SU-DHL-6 (cell line): ENCODE results near the gene SINHCAF.
"Not testable (repeated sequence)": the region's sequence is repeated elsewhere in the genome, so short reads cannot be mapped to it uniquely, and the experiment has no call there.

Experiments used
- H2AFZ ChIP-seq: fragments of 200-600 bp; sonication (generic); 2 replicates; pipeline ENCODE4 v1.6.1; 2014; ENCODE audit warnings: low read depth, mild to moderate bottlenecking, moderate library complexity, mixed read lengths, antibody characterized with exemption, low read length; ENCODE audit not compliant: severe bottlenecking
- H3F3A ChIP-seq: fragments of 200-600 bp; shearing (Covaris generic); 2 replicates; pipeline ENCODE4 v1.6.0; 2016; ENCODE audit warnings: antibody characterized with exemption, mild to moderate bottlenecking; ENCODE audit not compliant: insufficient read depth
- H3K27ac ChIP-seq: fragments of 200-600 bp; sonication (generic); 2 replicates; pipeline ENCODE4 v1.5.1; 2016; ENCODE audit warnings: low read depth, mild to moderate bottlenecking, low read length, moderate library complexity, mixed read lengths
- H3K27me3 ChIP-seq: fragments of 200-600 bp; sonication (generic), shearing (Covaris generic); 2 replicates; pipeline ENCODE4 v1.6.0; 2014; ENCODE audit warnings: mild to moderate bottlenecking, low read length
- H3K36me3 ChIP-seq: fragments of 200-600 bp; sonication (generic); 2 replicates; pipeline ENCODE4 v1.6.1; 2014; ENCODE audit warnings: mild to moderate bottlenecking, low read length, mixed read lengths
- H3K4me2 ChIP-seq: fragments of 300-600, 200-600 bp; shearing (Covaris generic), sonication (generic); 2 replicates; pipeline ENCODE4 v1.6.0; 2014; ENCODE audit warnings: low read length, low read depth, mild to moderate bottlenecking; ENCODE audit not compliant: poor library complexity, severe bottlenecking
- H3K4me3 ChIP-seq: fragments of 200-600 bp; sonication (generic); 2 replicates; pipeline ENCODE4 v1.5.1; 2014; ENCODE audit warnings: antibody characterized with exemption, low read length, mild to moderate bottlenecking, mixed read lengths; ENCODE audit not compliant: insufficient read depth, poor library complexity, severe bottlenecking
- H3K79me2 ChIP-seq: fragments of 200-600 bp; sonication (generic); 2 replicates; pipeline ENCODE4 v1.6.1; 2014; ENCODE audit warnings: mild to moderate bottlenecking, low read length, moderate library complexity; ENCODE audit not compliant: insufficient read depth
- H3K9ac ChIP-seq: fragments of 200-600 bp; sonication (generic); 2 replicates; pipeline ENCODE4 v1.7.0; 2014; ENCODE audit warnings: mild to moderate bottlenecking, low read length
- H3K9me2 ChIP-seq: fragments of 200-600 bp; sonication (generic); replicated peaks from 2 replicates; pipeline ENCODE4 v1.6.1; 2014; ENCODE audit warnings: low read length; ENCODE audit not compliant: insufficient read depth
- H3K9me3 ChIP-seq: fragments of 200-600 bp; sonication (generic); 2 replicates; pipeline ENCODE4 v1.6.1; 2014; ENCODE audit warnings: low read length, mixed read lengths; ENCODE audit not compliant: insufficient read depth
- H4K20me1 ChIP-seq: fragments of 200-600 bp; sonication (generic); 2 replicates; pipeline ENCODE4 v1.6.1; 2014; ENCODE audit warnings: low read depth, mild to moderate bottlenecking, antibody characterized with exemption, low read length, moderate library complexity, mixed read lengths
- EZH2phosphoT487 ChIP-seq: fragments of 200-600 bp; sonication (generic), shearing (Covaris generic); conservative IDR thresholded peaks from 2 replicates; pipeline ENCODE4 v1.6.1; 2018; ENCODE audit warnings: mild to moderate bottlenecking, antibody characterized with exemption, low read length, moderate library complexity, mixed read lengths
- TF ChIP-seq, protein P1 (sequence below): fragments of 200-600 bp; sonication (generic); IDR thresholded peaks from one replicate; pipeline ENCODE4 v1.5.1; 2017; ENCODE audit warnings: antibody characterized with exemption, mild to moderate bottlenecking, low read length, moderate library complexity; ENCODE audit not compliant: insufficient read depth, poor library complexity, severe bottlenecking

The SINHCAF gene

DNA sequence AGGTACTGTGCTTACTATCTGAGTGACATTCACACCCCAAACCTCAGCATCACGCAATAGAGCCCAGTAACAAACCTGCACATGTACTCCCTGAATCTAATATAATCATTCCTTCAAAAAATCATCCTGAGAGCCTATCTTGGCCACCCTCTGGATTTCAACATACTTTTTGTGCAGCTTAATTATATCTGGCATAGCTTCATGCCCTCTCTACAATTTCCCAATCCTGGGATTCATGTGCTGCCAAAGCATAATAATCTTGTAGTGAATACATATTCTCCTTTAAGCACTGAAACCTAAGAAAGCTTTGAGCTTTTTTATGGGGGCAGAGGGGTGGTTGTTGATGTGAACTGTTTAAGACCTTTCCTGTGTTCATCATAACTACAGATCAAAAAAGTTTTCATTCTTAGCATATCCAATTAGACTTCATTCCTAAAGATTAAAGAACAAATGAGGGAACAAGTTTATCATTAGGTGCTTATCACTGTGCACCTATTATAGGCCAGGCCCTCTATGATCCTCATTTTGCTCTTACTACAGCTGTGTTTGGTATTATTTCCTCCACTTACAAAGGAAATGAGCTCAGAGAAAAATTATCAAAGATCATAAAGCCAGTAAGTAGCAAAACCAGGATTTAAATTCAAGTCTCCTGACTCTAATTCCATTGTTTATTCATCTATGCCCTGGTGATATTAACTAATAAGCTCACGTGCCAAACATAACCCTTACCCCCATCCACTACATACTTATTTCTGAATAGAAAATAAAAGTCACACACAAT is 51.2 kb downstream of the SINHCAF start:
- H3K9me3 ChIP-seq, result no peaks in the 10 kb centered on the region
- no peak overlapping the region for H3K9ac ChIP-seq
- no peak overlapping the region for H3K4me2 ChIP-seq
- H3K79me2 ChIP-seq, result no peaks in the 10 kb centered on the region
- no peak for TF ChIP-seq EZH2phosphoT487
- TF ChIP-seq, protein P1, sequence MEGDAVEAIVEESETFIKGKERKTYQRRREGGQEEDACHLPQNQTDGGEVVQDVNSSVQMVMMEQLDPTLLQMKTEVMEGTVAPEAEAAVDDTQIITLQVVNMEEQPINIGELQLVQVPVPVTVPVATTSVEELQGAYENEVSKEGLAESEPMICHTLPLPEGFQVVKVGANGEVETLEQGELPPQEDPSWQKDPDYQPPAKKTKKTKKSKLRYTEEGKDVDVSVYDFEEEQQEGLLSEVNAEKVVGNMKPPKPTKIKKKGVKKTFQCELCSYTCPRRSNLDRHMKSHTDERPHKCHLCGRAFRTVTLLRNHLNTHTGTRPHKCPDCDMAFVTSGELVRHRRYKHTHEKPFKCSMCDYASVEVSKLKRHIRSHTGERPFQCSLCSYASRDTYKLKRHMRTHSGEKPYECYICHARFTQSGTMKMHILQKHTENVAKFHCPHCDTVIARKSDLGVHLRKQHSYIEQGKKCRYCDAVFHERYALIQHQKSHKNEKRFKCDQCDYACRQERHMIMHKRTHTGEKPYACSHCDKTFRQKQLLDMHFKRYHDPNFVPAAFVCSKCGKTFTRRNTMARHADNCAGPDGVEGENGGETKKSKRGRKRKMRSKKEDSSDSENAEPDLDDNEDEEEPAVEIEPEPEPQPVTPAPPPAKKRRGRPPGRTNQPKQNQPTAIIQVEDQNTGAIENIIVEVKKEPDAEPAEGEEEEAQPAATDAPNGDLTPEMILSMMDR, result no peak
- H3K36me3 ChIP-seq, result peaks cover 12% of the 10 kb centered on the region
- no peak overlapping the region for H2AFZ ChIP-seq
- peaks cover 7% of the 10 kb centered on the region for H3F3A ChIP-seq
- no peak overlapping the region for H3K4me3 ChIP-seq
- H3K27ac ChIP-seq, result no peak overlapping the region
- no peaks in the 10 kb centered on the region for H4K20me1 ChIP-seq
- no peaks in the 10 kb centered on the region for H3K27me3 ChIP-seq
- no peaks in the 10 kb centered on the region for H3K9me2 ChIP-seq

DNA sequence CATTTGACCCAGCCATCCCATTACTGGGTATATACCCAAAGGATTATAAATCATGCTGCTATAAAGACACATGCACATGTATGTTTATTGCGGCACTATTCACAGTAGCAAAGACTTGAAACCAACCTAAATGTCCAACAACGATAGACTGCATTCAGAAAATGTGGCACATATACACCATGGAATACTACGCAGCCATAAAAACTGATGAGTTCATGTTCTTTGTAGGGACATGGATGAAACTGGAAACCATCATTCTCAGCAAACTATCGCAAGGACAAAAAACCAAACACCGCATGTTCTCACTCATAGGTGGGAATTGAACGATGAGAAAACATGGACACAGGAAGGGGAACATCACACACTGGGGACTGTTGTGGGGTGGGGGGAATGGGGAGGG is 52.2 kb downstream of the SINHCAF start:
- not testable (repeated sequence) for H3K79me2 ChIP-seq, H2AFZ ChIP-seq

DNA sequence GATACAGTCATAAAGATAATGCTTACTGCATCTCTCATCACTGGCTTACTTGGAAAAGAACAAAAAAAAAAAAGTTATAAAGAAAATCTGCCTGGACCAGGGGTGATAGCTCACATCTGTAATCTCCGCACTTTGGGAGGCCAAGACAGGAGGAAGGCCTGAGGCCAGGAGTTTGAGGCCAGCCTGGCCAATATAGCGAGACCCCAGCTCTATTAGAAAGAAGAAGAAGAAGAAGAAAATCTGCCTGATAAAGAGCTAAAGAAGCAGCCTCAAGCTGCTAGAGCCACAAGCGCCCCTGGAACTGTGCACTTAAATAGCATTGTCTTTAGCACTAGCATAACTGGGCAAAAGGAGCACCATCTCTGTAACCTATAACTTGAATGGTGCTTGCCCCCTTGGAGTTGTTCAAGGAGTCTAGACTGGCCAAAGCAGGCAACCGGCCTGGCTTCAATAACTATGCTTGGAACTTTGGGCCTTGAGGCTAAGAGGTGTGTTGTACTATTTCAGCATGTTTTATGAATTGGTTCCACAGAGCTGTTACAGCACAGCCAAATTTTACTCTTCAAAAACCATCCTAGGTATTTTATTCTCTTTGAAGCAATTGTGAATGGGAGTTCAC is 53.2 kb downstream of the SINHCAF start:
- H3K36me3 ChIP-seq, result peaks cover 12% of the 10 kb centered on the region
- no peaks in the 10 kb centered on the region for H3K9me3 ChIP-seq
- TF ChIP-seq, protein P1, result no peak
- no peak for TF ChIP-seq EZH2phosphoT487
- H2AFZ ChIP-seq, result no peak overlapping the region
- H3K27me3 ChIP-seq, result no peaks in the 10 kb centered on the region
- H3F3A ChIP-seq, result peaks cover 7% of the 10 kb centered on the region
- H3K9ac ChIP-seq, result no peak overlapping the region
- no peak overlapping the region for H3K4me2 ChIP-seq
- no peak overlapping the region for H3K4me3 ChIP-seq
- H3K9me2 ChIP-seq, result no peaks in the 10 kb centered on the region
- no peaks in the 10 kb centered on the region for H4K20me1 ChIP-seq
- H3K79me2 ChIP-seq, result no peaks in the 10 kb centered on the region
- no peak overlapping the region; the same call in 1 of the 2 replicates for H3K27ac ChIP-seq

More for the DNA sequence above, 52.2 kb downstream of the SINHCAF start:
- H3K9me2 ChIP-seq, H3K9me3 ChIP-seq, H4K20me1 ChIP-seq, H3K27ac ChIP-seq, H3K4me3 ChIP-seq, H3K4me2 ChIP-seq, H3F3A ChIP-seq, H3K9ac ChIP-seq, H3K27me3 ChIP-seq: not testable (repeated sequence)
- peaks cover 12% of the 10 kb centered on the region for H3K36me3 ChIP-seq

DNA sequence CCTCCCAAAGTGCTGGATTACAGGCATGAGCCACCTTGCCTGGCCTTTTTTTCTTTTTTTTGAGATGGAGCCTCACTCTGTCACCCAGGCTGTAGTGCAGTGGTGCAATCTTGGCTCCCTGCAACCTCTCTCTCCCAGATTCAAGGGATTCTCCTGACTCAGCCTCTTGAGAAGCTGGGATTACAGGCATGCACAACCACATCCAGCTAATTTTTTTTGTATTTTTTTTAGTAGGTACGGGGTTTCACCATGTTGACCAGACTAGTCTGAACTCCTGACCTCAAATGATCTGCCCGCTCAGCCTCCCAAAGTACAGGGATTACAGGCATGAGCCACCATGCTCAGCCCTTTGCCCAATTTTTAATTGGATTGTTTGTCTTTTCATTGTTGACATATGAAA is 58.0 kb downstream of the SINHCAF start:
- H3K9me3 ChIP-seq, result no peaks in the 10 kb centered on the region
- H3K4me2 ChIP-seq, result no peak overlapping the region
- no peak for TF ChIP-seq EZH2phosphoT487
- TF ChIP-seq, protein P1, result no peak
- no peaks in the 10 kb centered on the region for H3K9me2 ChIP-seq
- no peak overlapping the region for H3K4me3 ChIP-seq
- H3F3A ChIP-seq, result peaks cover 6% of the 10 kb centered on the region; the same call in 1 of the 2 replicates
- H3K36me3 ChIP-seq, result no peaks in the 10 kb centered on the region
- no peak overlapping the region for H3K27ac ChIP-seq
- no peaks in the 10 kb centered on the region for H4K20me1 ChIP-seq
- no peaks in the 10 kb centered on the region for H3K27me3 ChIP-seq
- H2AFZ ChIP-seq, result no peak overlapping the region
- no peak overlapping the region for H3K9ac ChIP-seq
- no peaks in the 10 kb centered on the region for H3K79me2 ChIP-seq
